ENCODE data around the gene CMSS1.

Gene CMSS1

GRCh38 chr3:100057716-100058575 lies 240.3 kb downstream of the CMSS1 start:
- no peak for DNase-seq (ENCODE audit: low read depth in 2 of 2)

- DNase-seq (ENCODE audit: low read depth in 2 of 2), result no peak
These were observed 241.8 kb downstream of the CMSS1 start for GRCh38 chr3:100059472-100059871.

GRCh38 chr3:100060685-100061484 lies 243.2 kb downstream of the CMSS1 start:
- no peak for DNase-seq (ENCODE audit: low read depth in 2 of 2)

GRCh38 chr3:100062665-100063064 lies 245.0 kb downstream of the CMSS1 start:
- DNase-seq (ENCODE audit: low read depth in 2 of 2), result no peak

- no peak for DNase-seq (ENCODE audit: low read depth in 2 of 2)
These were observed 246.3 kb downstream of the CMSS1 start for GRCh38 chr3:100063929-100064461.

- no peak for DNase-seq (ENCODE audit: low read depth in 2 of 2)
These were observed 249.9 kb downstream of the CMSS1 start for GRCh38 chr3:100067589-100067988.

GRCh38 chr3:100068826-100069225 lies 251.2 kb downstream of the CMSS1 start:
- peak; percentile 44 to 49 for DNase-seq (ENCODE audit: low read depth in 2 of 2)

GRCh38 chr3:100069472-100069871 lies 251.8 kb downstream of the CMSS1 start:
- no peak for DNase-seq (ENCODE audit: low read depth in 2 of 2)

- no peak for DNase-seq (ENCODE audit: low read depth in 2 of 2)
These were observed 254.8 kb downstream of the CMSS1 start for GRCh38 chr3:100072326-100073048.

GRCh38 chr3:100073049-100073713 lies 255.5 kb downstream of the CMSS1 start:
- no peak for DNase-seq (ENCODE audit: low read depth in 2 of 2)

- no peak for DNase-seq (ENCODE audit: low read depth in 2 of 2)
These were observed 256.1 kb downstream of the CMSS1 start for GRCh38 chr3:100073714-100074307.

GRCh38 chr3:100075196-100075595 lies 257.5 kb downstream of the CMSS1 start:
- DNase-seq (ENCODE audit: low read depth in 2 of 2), result no peak

- no peak for DNase-seq (ENCODE audit: low read depth in 2 of 2)
These were observed 258.4 kb downstream of the CMSS1 start for GRCh38 chr3:100075851-100076730.

GRCh38 chr3:100076731-100077529 lies 259.3 kb downstream of the CMSS1 start:
- no peak for DNase-seq (ENCODE audit: low read depth in 2 of 2)

GRCh38 chr3:100079328-100079727 lies 261.7 kb downstream of the CMSS1 start:
- DNase-seq (ENCODE audit: low read depth in 2 of 2), result no peak

GRCh38 chr3:100080573-100080972 lies 262.9 kb downstream of the CMSS1 start:
- DNase-seq (ENCODE audit: low read depth in 2 of 2), result no peak

- DNase-seq (ENCODE audit: low read depth in 2 of 2), result no peak
These were observed 263.6 kb downstream of the CMSS1 start for GRCh38 chr3:100081311-100081710.

- DNase-seq (ENCODE audit: low read depth in 2 of 2), result no peak
These were observed 264.5 kb downstream of the CMSS1 start for GRCh38 chr3:100081986-100082692.
